Liver (tissue), 9 donors: Measurements from ENCODE around the gene SPAG16. TPM values are rescaled to one million over a fixed set of nuclear protein-coding genes. Genes with fewer than 3 reads are reported as not detected.

Experiments
- DNase-seq: peaks from one replicate; pipeline ENCODE4 v3.0.0-alpha.2; 2017; ENCODE audit warnings: low spot score
- H3K27ac ChIP-seq, 2 donors: one replicate each; pipeline ENCODE4 v1.7.0; 2013; ENCODE audit warnings: inconsistent platforms in 2 of 2, low read length in 2 of 2, control low read depth in 1 of 2, low read depth in 1 of 2, mild to moderate bottlenecking in 1 of 2
- H3K27me3 ChIP-seq, 4 donors: one replicate each; pipeline versions ENCODE4 v1.6.1 to v1.7.0; 2013; ENCODE audit warnings: low read length in 3 of 4, inconsistent platforms in 1 of 4, mild to moderate bottlenecking in 1 of 4, moderate library complexity in 1 of 4; ENCODE audit not compliant: control insufficient read depth in 4 of 4, insufficient read depth in 4 of 4
- H3K36me3 ChIP-seq, 4 donors: one replicate each; pipeline versions ENCODE4 v1.6.1 to v1.7.0; 2013; ENCODE audit warnings: low read length in 3 of 4, mild to moderate bottlenecking in 3 of 4, low read depth in 1 of 4, moderate library complexity in 1 of 4; ENCODE audit not compliant: control insufficient read depth in 4 of 4, insufficient read depth in 3 of 4
- H3K4me1 ChIP-seq, 4 donors: one replicate each; pipeline versions ENCODE4 v1.6.1 to v1.7.0; 2013; ENCODE audit warnings: low read length in 3 of 4, mild to moderate bottlenecking in 3 of 4, moderate library complexity in 1 of 4; ENCODE audit not compliant: control insufficient read depth in 4 of 4, insufficient read depth in 4 of 4
- H3K4me3 ChIP-seq, 3 donors: one replicate each; pipeline versions ENCODE4 v1.6.1 to v1.7.0; 2013; ENCODE audit warnings: low read length in 3 of 3, control low read depth in 1 of 3, low read depth in 1 of 3, mild to moderate bottlenecking in 1 of 3
- H3K9ac ChIP-seq, 2 donors: one replicate each; pipeline ENCODE4 v1.7.0; 2013; ENCODE audit warnings: low read length in 2 of 2, mild to moderate bottlenecking in 2 of 2, moderate library complexity in 2 of 2, control low read depth in 1 of 2, low read depth in 1 of 2
- H3K9me3 ChIP-seq, 4 donors: one replicate each; pipeline versions ENCODE4 v1.6.1 to v1.7.0; 2013; ENCODE audit warnings: low read length in 3 of 4; ENCODE audit not compliant: control insufficient read depth in 4 of 4
- CTCF ChIP-seq: fragments of 150-350 bp; IDR thresholded peaks from 2 replicates; pipeline ENCODE4 v1.5.1; 2017; ENCODE audit warnings: improper control_type of control experiment, low read depth, low read length; ENCODE audit not compliant: missing input control
- EGR1 ChIP-seq, 2 donors: IDR thresholded peaks; 2 replicates each; pipeline ENCODE4 v1.6.1; 2016 to 2018; ENCODE audit warnings: antibody characterized with exemption in 2 of 2, low read depth in 2 of 2
- FOXA1 ChIP-seq: IDR thresholded peaks from 2 replicates; pipeline ENCODE4 v1.6.1; 2016; ENCODE audit warnings: antibody characterized with exemption
- FOXA2 ChIP-seq: IDR thresholded peaks from 2 replicates; pipeline ENCODE4 v1.6.1; 2016; ENCODE audit warnings: antibody characterized with exemption
- HNF4A ChIP-seq, 2 donors: conservative IDR thresholded peaks; 2 replicates each; pipeline ENCODE4 v1.6.1; 2016; ENCODE audit warnings: antibody characterized with exemption in 2 of 2, mild to moderate bottlenecking in 2 of 2
- HNF4G ChIP-seq: IDR thresholded peaks from 2 replicates; pipeline ENCODE4 v1.6.1; 2016; ENCODE audit warnings: antibody characterized with exemption
- JUND ChIP-seq, 2 donors: IDR thresholded peaks; 2 replicates each; pipeline ENCODE4 v1.6.1; 2016; ENCODE audit warnings: antibody characterized with exemption in 2 of 2
- NR2F2 ChIP-seq: IDR thresholded peaks from 2 replicates; pipeline ENCODE4 v1.6.1; 2016; ENCODE audit warnings: antibody characterized with exemption
- RAD21 ChIP-seq, 2 donors: IDR thresholded peaks; 2 replicates each; pipeline ENCODE4 v1.6.1; 2016; ENCODE audit warnings: antibody characterized with exemption in 2 of 2, mild to moderate bottlenecking in 2 of 2
- REST ChIP-seq: IDR thresholded peaks from 2 replicates; pipeline ENCODE4 v1.6.1; 2016; ENCODE audit warnings: antibody characterized with exemption, mild to moderate bottlenecking
- SP1 ChIP-seq: IDR thresholded peaks from 2 replicates; pipeline ENCODE4 v1.6.1; 2018; ENCODE audit warnings: antibody characterized with exemption, mild to moderate bottlenecking
- TAF1 ChIP-seq: conservative IDR thresholded peaks from 2 replicates; pipeline ENCODE4 v1.6.1; 2016; ENCODE audit warnings: antibody characterized with exemption, mild to moderate bottlenecking
- YY1 ChIP-seq: IDR thresholded peaks from 2 replicates; pipeline ENCODE4 v1.6.1; 2016; ENCODE audit warnings: antibody characterized with exemption, mild to moderate bottlenecking
- ZBTB33 ChIP-seq: IDR thresholded peaks from 2 replicates; pipeline ENCODE4 v1.6.1; 2016; ENCODE audit warnings: antibody characterized with exemption
- polyA plus RNA-seq, 2 donors: library from polyadenylated mRNA; stranded (reverse) in 1 of 2; unstranded in 1 of 2; fragments of 200-250 nt in 1 of 2; fragments of >200 nt in 1 of 2; fragmentation: Nextera tagmentation in 1 of 2; extraction: Ambion mirVana in 1 of 2; gene quantifications; one replicate each; pipeline versions ENCODE4 v1.2.1 to v1.2.3, GENCODE V29; 2013 to 2015
- total RNA-seq, 2 donors: library from RNA; depleted of rRNA; stranded (reverse); fragments of >200 nt; gene quantifications; one replicate each; pipeline ENCODE4 v1.2.3, GENCODE V29; 2014
- TF ChIP-seq, protein P1 (sequence below): IDR thresholded peaks from 2 replicates; pipeline ENCODE4 v1.6.1; 2016; ENCODE audit warnings: antibody characterized with exemption
- donor health status: healthy.
- donor health status: healthy.
- donor health status: healthy.
- donor health status: healthy.
- donor health status: healthy.

The SPAG16 gene
- total and polyA plus RNA-seq, 4 donors: 6.4 to 12.7 (median 11.4) TPM

DNA sequence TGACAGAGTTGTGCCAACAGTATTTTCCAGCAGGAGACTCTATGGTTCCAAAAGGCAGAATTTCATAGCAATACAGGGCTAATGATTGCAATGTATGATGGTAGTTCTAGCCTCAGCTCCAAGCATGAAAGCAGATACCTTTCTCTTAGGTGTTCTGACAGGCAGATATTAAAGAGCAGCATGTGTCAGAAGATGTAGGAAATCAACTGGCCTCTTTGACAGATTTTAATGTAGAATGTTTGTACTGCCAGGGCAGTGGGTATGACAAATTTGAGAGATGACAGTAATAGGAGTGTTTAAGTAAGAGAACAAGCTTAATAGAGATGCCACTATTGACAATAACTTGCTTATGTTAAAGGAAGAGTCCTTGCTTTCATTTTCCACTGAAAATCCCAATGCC is 1105.1 kb downstream of the SPAG16 start:
- Histone ChIP-seq H3K9me3 (no peaks in the 10 kb centered on the region), H3K4me3 (no peak overlapping the region), H3K9ac (no peak overlapping the region), H3K36me3 (no peaks in the 10 kb centered on the region), H3K27me3 (no peaks in the 10 kb centered on the region), H3K27ac (no peak overlapping the region), H3K4me1 (no peaks in the 10 kb centered on the region)
- TF ChIP-seq, protein P1, sequence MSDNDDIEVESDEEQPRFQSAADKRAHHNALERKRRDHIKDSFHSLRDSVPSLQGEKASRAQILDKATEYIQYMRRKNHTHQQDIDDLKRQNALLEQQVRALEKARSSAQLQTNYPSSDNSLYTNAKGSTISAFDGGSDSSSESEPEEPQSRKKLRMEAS: no peak
- TF ChIP-seq NR2F2 (no peak), RAD21 (IDR thresholded peaks at IDR 0.05) (no peak), HNF4G (no peak), YY1 (no peak), HNF4A (conservative IDR thresholded peaks at IDR 0.05) (no peak), EGR1 (IDR thresholded peaks at IDR 0.05; ENCODE audit: low read depth in 2 of 2) (no peak)
- DNase-seq: no peak

- Histone ChIP-seq H3K27ac (no peak overlapping the region), H3K9me3 (no peaks in the 10 kb centered on the region), H3K9ac (no peak overlapping the region), H3K4me3 (no peak overlapping the region), H3K36me3 (no peaks in the 10 kb centered on the region), H3K4me1 (peaks cover 0 to 6% (median 2%) of the 10 kb centered on the region in 4 donors), H3K27me3 (no peaks in the 10 kb centered on the region)
- TF ChIP-seq EGR1 (IDR thresholded peaks at IDR 0.05; ENCODE audit: low read depth in 2 of 2) (no peak), YY1 (no peak), HNF4G (no peak), JUND (IDR thresholded peaks at IDR 0.05) (no peak), TAF1 (no peak), FOXA2 (no peak), NR2F2 (no peak), HNF4A (conservative IDR thresholded peaks at IDR 0.05) (no peak), FOXA1 (no peak), SP1 (no peak), ZBTB33 (no peak), RAD21 (IDR thresholded peaks at IDR 0.05) (no peak), CTCF (no peak), REST (no peak)
- no peak for DNase-seq
These were observed 1109.5 kb downstream of the SPAG16 start for GRCh38 chr2:214393796-214394195.
